Stimulated activated CD4-positive, alpha-beta T cell treated with anti-CD3 and anti-CD28 coated beads, Interleukin-12 subunit alpha, Interleukin-12 subunit beta, amount 100 ng/mL, for 24 hours (primary cell): ENCODE data around the gene OVCH2.

Experiments used
- DNase-seq, 2 experiments: peaks; one replicate each; pipeline ENCODE4 v3.0.0-alpha.2; 2020; ENCODE audit warnings: low read depth in 2 of 2

The OVCH2 gene

GRCh38 chr11:7640816-7641215 is 65.5 kb downstream of the OVCH2 start:
- DNase-seq = no peak

- DNase-seq = no peak
Measured at GRCh38 chr11:7639643-7640025, 66.6 kb downstream of the OVCH2 start.
